ENCODE measurements around the gene APOA4.

GRCh38 chr11:116822575-116822974, 529 bp downstream of the APOA4 start:
- TF ChIP-seq CTCF (IDR thresholded peaks at IDR 0.05) (no peak), POLR2A (IDR thresholded peaks at IDR 0.05) (no peak)

Measured in uterus (tissue), 2 donors.